PC-9 (cell line): ENCODE data around the gene C7orf57.

Source experiments
- EZH2 ChIP-seq: fragments of 200-600 bp; sonication (generic); IDR thresholded peaks from 2 replicates; pipeline ENCODE4 v1.8.0; 2017; ENCODE audit warnings: antibody characterized with exemption, low read depth
- TF ChIP-seq, protein P1 (sequence below): fragments of 200-600 bp; sonication (generic); conservative IDR thresholded peaks from 2 replicates; pipeline ENCODE4 v1.6.1; 2017; ENCODE audit warnings: mixed run types, antibody characterized with exemption, mild to moderate bottlenecking, moderate library complexity

DNA sequence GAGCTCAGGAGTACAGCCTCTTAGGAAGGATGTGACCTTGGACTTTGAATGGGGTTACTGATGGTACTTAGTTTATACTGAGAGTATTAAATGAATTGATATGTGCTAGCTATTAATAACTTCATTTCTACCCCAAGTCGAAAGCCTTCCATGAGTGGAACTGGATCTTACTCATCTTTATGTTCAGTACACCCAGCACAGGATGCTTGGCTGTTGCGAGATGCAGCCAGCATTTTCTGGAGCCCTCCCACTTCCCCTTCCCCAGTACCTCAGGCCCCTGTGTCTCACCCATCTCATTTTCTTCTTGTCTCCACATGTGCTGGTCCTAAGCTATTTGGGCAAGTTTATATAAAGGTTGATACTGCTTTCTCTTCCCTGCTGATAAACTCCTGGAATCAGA lies 60.9 kb downstream of the C7orf57 start:
- TF ChIP-seq, protein P1, sequence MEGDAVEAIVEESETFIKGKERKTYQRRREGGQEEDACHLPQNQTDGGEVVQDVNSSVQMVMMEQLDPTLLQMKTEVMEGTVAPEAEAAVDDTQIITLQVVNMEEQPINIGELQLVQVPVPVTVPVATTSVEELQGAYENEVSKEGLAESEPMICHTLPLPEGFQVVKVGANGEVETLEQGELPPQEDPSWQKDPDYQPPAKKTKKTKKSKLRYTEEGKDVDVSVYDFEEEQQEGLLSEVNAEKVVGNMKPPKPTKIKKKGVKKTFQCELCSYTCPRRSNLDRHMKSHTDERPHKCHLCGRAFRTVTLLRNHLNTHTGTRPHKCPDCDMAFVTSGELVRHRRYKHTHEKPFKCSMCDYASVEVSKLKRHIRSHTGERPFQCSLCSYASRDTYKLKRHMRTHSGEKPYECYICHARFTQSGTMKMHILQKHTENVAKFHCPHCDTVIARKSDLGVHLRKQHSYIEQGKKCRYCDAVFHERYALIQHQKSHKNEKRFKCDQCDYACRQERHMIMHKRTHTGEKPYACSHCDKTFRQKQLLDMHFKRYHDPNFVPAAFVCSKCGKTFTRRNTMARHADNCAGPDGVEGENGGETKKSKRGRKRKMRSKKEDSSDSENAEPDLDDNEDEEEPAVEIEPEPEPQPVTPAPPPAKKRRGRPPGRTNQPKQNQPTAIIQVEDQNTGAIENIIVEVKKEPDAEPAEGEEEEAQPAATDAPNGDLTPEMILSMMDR, result no peak
- no peak for TF ChIP-seq EZH2
